ENCODE data around the gene D2HGDH.
"Not testable (repeated sequence)": the region's sequence is repeated elsewhere in the genome, so short reads cannot be mapped to it uniquely, and the experiment has no call there.

Gene D2HGDH

GRCh38 chr2:241800198-241800903 lies 65.9 kb downstream of the D2HGDH start:
- DNase-seq (ENCODE audit: low read depth); H3K4me3 ChIP-seq (ENCODE audit: low read depth, low read length): not testable (repeated sequence)

GRCh38 chr2:241801611-241802420 lies 67.4 kb downstream of the D2HGDH start:
- no peak for DNase-seq (ENCODE audit: low read depth)
- no peak overlapping the region for H3K4me3 ChIP-seq (ENCODE audit: low read depth, low read length)

DNA sequence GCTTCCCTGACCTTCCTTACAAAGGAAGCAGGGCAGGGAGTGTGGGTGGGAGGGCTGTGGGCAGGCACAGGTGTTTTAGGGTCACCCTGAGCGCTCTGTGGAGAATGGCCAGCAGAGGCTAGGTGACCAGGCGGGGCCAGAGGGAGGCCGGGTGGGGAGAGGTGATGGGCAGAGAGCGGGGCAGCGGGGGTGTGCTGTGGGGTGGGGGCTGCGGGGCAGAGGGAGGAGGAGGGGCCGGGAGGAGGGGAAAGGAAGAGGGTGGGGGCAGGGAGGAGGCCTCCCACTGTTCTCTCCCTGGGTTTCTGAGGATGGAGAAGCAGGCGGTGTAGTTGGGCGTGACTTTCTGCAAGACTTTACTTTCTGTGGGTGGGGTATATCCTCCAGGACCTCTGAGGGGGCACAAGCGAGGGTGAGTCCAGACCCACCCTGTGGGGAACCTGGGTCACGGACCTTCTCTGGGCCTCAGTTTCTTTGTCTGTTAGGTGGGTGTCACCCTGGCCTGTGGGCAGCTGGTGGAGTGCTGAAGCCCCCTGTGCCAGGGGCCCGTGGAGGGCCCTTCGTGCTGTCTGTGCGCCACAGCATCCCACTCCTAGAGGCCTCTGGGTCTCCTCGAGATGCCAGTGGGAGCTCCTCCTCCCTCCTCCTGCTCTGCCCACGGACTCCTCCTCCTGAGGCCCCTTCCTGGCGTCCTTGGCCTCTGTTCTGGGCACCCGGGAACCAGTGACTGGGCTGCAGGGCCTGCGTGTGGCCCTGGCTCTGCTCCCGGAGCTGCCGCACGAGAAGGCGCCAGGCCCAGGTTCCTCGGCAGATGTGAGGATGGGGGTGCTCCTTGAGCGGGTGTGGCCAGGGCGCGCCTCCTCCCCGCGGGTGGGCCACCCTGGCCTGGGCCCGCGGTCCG lies 68.2 kb downstream of the D2HGDH start:
- no peak for DNase-seq (ENCODE audit: low read depth)
- H3K4me3 ChIP-seq (ENCODE audit: low read depth, low read length), result peak overlapping the region; percentile 48

GRCh38 chr2:241803387-241804325 lies 69.2 kb downstream of the D2HGDH start:
- DNase-seq (ENCODE audit: low read depth), result no peak

GRCh38 chr2:241804326-241805229 lies 70.1 kb downstream of the D2HGDH start:
- no peak for DNase-seq (ENCODE audit: low read depth)
- peak overlapping the region; percentile 48 for H3K4me3 ChIP-seq (ENCODE audit: low read depth, low read length)

More at GRCh38 chr2:241803387-241804325, 69.2 kb downstream of the D2HGDH start:
- H3K4me3 ChIP-seq (ENCODE audit: low read depth, low read length), result peak overlapping the region; percentile 48

DNA sequence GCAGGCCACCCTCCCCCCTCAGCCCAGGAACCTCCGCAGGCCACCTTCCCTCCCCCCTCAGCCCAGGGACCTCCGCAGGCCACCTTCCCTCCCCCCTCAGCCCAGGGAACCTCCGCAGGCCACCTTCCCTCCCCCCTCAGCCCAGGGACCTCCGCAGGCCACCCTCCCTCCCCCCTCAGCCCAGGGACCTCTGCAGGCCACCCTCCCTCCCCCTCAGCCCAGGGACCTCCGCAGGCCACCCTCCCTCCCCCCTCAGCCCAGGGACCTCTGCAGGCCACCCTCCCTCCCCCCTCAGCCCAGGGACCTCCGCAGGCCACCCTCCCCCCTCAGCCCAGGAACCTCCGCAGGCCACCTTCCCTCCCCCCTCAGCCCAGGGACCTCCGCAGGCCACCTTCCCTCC lies 71.8 kb downstream of the D2HGDH start:
- not testable (repeated sequence) for H3K4me3 ChIP-seq (ENCODE audit: low read depth, low read length); DNase-seq (ENCODE audit: low read depth)

- no peak overlapping the region for H3K4me3 ChIP-seq (ENCODE audit: low read depth, low read length)
- peak; percentile 52 for DNase-seq (ENCODE audit: low read depth)
These were observed 73.8 kb downstream of the D2HGDH start for GRCh38 chr2:241808051-241808720.

- no peak for DNase-seq (ENCODE audit: low read depth)
- no peak within 1 kb of the TSS for H3K4me3 ChIP-seq (ENCODE audit: low read depth, low read length)
These were observed 74.4 kb downstream of the D2HGDH start, which contains the start of gene NEU4 for GRCh38 chr2:241808721-241809382. Gene NEU4, plus strand, starts transcription at chr2:241809193. Its CDS starts 5,292 bp downstream, at chr2:241814485.

DNA sequence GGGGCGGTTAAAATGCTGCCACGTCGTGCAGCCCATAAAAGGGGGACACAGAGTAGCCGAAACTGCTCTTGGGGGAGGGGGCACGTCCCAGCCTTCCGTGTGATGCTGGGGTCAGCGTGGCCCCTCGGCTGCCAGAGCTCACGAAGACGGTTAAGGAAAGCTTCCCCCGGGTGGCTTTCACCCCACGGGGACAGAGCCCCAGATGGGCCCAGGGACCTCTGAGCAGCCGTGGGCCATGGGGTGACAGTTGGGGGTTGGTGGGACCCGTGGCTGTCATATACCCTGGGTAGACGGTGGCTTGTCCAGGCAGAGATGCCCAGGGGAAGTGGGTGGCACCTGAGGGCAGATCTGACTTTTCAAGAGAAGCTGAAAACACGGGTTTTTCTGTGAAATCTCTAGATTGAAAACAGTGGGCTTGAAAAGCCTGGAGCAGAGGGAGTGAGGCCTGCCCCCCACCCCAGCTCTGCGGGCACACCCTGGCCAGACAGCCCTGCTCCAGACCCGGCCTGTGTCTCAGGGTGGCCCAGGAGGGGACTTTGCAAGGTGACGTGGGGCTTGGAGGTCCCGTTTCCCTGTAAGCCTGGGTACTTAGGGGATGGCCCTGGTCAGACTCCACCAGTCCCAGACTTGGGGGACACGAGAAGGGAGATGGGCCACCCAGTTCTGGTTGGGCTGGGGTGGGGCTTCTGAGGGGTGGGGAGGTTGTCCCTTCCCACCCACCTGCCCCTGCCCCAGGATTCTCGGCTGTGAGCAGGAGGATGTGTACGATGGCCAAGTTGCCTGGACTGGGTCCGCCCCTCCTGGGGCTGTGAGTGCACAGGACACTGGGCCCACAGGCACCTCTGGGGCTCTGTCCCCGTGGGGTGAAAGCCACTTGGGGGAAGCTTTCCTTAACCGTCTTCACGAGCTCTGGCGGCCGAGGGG lies 75.2 kb downstream of the D2HGDH start:
- no peak for DNase-seq (ENCODE audit: low read depth)
- no peak overlapping the region for H3K4me3 ChIP-seq (ENCODE audit: low read depth, low read length)

- DNase-seq (ENCODE audit: low read depth), result no peak
- no peak overlapping the region for H3K4me3 ChIP-seq (ENCODE audit: low read depth, low read length)
These were observed 76.1 kb downstream of the D2HGDH start for GRCh38 chr2:241810307-241811200.

DNA sequence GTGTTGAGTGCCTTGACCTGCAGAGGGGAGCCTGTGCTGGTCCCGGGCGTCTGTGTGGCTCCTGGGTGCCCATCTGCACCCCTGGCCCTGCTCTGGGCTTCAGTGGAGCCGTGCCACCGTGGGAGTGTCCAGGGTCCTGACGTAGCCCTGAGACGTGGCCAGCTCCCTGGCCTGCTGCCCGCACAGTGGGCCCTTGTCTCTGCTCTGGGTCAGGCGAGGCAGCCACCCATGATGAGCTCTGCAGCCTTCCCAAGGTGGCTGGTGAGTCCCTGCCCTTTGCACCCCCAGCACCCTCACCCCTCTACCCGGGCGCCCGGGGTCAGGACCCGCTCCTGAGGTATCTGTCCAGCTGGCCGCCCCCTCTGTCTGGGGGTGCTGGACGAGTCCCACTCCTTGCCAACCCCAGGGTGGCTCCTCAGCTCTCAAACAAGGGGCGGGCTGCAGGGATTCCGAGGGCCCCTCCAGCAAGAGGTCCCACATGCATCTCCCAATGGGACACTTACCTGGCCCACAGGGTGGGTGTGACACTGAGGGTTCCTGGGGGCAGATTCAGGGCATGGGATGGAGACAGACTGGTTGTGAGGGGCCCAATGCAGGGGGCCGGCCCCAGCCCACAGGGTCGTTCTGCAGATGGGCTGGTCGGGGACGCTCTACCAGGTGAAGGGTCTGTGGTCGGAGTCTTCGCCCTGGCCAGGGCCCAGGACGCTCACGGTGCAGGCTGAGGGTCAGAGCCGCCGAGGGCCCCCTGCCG lies 76.9 kb downstream of the D2HGDH start:
- no peak for DNase-seq (ENCODE audit: low read depth)
- H3K4me3 ChIP-seq (ENCODE audit: low read depth, low read length), result no peak overlapping the region

DNA sequence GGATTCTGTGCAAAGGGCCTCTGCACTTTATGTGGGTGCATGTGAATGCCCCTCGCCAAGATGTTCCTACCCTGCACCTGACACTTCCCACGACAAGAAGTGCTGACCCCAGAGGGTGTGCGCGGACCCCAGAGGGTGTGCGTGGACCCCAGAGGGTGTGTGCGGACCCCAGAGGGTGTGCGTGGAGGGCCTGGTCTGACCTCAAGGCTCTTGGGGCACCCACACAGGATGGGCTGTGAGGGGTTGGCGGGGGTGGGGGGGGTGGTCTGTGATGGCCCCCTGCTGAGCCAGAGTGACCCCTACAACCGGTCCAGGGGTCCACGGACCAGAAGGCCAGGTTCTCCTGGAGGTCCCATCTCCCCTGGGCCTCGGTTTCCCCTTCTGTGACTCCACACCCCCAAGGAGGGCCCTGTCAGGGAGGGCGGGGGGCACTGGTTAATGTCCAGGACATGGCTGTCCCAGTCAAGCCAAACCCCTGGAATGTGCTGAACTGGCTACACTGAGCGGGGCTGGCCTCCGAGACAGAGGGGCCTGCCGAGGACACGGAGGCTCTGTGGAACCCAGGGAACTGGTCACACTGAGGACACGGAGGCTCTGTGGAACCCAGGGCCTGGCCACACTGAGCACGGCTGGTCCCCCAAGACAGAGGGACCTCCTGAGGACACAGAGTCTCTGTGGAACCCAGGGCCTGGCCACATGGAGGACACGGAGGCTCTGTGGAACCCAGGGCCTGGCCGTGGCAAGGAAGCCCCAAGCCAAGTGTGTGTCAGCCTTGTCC lies 77.7 kb downstream of the D2HGDH start:
- DNase-seq (ENCODE audit: low read depth), result no peak
- H3K4me3 ChIP-seq (ENCODE audit: low read depth, low read length), result no peak overlapping the region
